Measurements from ENCODE around the gene CMTM8. TPM values are rescaled to one million over a fixed set of nuclear protein-coding genes. Genes with fewer than 3 reads are reported as not detected.
A peak's percentile ranks its signal among the peaks of the same experiment; 100 is the strongest.

The CMTM8 gene
- total RNA-seq, 1 donor from 2014 or later, result 5.7 TPM

DNA sequence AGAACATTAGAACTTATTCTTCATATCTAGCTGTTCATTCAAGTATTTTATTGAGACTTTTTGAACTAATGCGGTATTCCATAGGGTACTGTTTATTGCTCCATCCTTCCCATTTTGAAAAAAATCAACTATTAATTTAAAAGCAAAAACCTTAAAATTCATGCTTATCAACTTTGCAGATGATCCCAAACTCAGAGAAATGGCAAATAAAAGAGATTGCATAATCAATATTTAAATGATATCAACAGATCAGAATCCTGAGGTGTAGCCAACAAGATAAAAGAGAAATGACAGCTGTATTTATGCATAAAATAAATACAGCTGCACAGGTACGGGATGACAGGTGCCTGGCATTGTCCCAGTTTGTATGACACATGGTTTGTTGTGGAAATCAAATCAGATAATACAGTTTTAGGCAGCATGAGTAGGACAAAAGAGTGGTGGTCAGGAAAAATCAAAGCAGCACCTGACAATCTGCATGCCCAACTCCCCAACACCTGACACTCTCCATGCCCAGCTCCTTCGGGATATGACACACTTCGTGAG, 42.4 kb upstream of the CMTM8 start:
- H3K4me1 ChIP-seq, result peaks cover 55% of the 10 kb centered on the region
- DNase-seq, result no peak

DNA sequence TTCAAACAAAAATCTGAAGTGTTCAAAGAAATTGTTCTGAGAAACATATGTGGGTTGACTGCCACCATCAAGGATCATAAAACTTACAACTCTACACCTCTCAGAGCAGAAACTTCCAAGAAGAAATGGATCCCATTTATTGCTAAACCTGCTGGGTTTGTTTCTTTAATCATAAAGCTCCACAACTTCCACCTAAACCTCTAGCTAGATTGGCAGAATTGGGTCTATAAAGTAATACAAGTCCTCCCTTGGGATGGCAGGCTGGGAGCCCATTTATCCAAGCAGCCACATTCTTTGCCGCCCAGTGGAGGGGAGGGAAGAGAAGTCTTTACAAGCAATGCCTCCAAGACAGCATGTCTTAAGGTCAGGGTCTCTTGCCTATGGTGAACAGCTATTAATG, 40.5 kb upstream of the CMTM8 start:
- DNase-seq, result no peak

More for the DNA sequence above, 42.4 kb upstream of the CMTM8 start:
- Histone ChIP-seq H3K9me3 (replicated peaks) (no peaks in the 10 kb centered on the region), H3K27me3 (ENCODE audit: low read depth) (no peaks in the 10 kb centered on the region), H3K4me3 (no peak overlapping the region), H3K36me3 (no peaks in the 10 kb centered on the region), H3K27ac (replicated peaks) (no peak overlapping the region)
- intact Hi-C loops (cut with micrococcal nuclease), result no loop called here
- TF ChIP-seq, protein P1, sequence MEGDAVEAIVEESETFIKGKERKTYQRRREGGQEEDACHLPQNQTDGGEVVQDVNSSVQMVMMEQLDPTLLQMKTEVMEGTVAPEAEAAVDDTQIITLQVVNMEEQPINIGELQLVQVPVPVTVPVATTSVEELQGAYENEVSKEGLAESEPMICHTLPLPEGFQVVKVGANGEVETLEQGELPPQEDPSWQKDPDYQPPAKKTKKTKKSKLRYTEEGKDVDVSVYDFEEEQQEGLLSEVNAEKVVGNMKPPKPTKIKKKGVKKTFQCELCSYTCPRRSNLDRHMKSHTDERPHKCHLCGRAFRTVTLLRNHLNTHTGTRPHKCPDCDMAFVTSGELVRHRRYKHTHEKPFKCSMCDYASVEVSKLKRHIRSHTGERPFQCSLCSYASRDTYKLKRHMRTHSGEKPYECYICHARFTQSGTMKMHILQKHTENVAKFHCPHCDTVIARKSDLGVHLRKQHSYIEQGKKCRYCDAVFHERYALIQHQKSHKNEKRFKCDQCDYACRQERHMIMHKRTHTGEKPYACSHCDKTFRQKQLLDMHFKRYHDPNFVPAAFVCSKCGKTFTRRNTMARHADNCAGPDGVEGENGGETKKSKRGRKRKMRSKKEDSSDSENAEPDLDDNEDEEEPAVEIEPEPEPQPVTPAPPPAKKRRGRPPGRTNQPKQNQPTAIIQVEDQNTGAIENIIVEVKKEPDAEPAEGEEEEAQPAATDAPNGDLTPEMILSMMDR (IDR thresholded peaks at IDR 0.05; ENCODE audit: borderline replicate concordance), result no peak

DNA sequence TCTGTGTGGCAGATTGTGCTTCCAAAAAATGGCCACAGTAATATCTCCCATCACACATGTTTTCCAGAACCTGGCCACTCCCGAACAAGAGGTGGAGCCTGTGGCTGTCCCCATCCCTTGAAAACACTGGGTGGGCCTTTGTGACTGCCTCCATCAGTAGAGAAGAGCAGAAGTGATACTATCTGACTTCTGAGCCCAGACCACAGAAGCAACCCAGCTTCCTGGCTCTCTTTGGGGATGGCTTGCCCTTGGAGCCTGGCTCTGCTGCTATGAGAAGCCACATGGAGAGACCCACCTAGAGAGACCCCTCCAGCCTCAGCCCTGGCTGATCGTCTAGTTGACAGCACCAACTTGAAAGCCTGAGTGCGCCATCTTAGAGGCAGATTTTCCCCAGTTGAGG, 39.8 kb upstream of the CMTM8 start:
- TF ChIP-seq, protein P1 (IDR thresholded peaks at IDR 0.05; ENCODE audit: borderline replicate concordance), result no peak
- no peaks in the 10 kb centered on the region for H3K27me3 ChIP-seq (ENCODE audit: low read depth)
- no peaks in the 10 kb centered on the region for H3K36me3 ChIP-seq
- H3K4me1 ChIP-seq, result peaks cover 80% of the 10 kb centered on the region
- no peak for DNase-seq
- H3K9me3 ChIP-seq (replicated peaks), result no peaks in the 10 kb centered on the region
- no peak overlapping the region for H3K4me3 ChIP-seq
- intact Hi-C loops (cut with micrococcal nuclease), result no loop called here
- peak overlapping the region; percentile 90 for H3K27ac ChIP-seq (replicated peaks)

More for the DNA sequence above, 40.5 kb upstream of the CMTM8 start:
- Histone ChIP-seq H3K27ac (replicated peaks) (no peak overlapping the region), H3K36me3 (no peaks in the 10 kb centered on the region), H3K4me3 (no peak overlapping the region), H3K9me3 (replicated peaks) (no peaks in the 10 kb centered on the region), H3K4me1 (peaks cover 73% of the 10 kb centered on the region), H3K27me3 (ENCODE audit: low read depth) (no peaks in the 10 kb centered on the region)
- TF ChIP-seq, protein P1 (IDR thresholded peaks at IDR 0.05; ENCODE audit: borderline replicate concordance), result no peak
- intact Hi-C loops (cut with micrococcal nuclease), result no loop called here

DNA sequence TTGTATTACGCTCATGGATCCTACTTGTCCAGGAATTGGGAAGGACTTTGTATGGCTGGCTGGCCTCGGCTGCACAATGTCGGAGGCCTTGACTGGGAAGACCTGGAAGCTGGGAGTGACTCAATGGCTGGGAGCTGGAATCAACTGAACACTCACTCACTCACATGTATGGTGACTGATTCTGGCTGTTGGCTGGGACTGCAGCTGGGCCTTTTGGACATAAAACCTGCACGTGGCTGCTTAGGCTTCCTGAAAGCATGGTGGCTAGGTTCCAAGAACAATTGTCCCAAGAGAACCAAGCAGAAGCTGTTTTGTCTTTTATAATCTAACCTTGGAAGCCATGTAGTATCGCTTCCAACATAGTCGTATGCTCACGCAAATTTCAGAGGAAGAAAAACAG, 38.0 kb upstream of the CMTM8 start:
- intact Hi-C loops (cut with micrococcal nuclease), result loop anchor here (5.0 kb wide), 1 partner anchor 37 kb away; the partner anchor contains the start of gene CMTM8

DNA sequence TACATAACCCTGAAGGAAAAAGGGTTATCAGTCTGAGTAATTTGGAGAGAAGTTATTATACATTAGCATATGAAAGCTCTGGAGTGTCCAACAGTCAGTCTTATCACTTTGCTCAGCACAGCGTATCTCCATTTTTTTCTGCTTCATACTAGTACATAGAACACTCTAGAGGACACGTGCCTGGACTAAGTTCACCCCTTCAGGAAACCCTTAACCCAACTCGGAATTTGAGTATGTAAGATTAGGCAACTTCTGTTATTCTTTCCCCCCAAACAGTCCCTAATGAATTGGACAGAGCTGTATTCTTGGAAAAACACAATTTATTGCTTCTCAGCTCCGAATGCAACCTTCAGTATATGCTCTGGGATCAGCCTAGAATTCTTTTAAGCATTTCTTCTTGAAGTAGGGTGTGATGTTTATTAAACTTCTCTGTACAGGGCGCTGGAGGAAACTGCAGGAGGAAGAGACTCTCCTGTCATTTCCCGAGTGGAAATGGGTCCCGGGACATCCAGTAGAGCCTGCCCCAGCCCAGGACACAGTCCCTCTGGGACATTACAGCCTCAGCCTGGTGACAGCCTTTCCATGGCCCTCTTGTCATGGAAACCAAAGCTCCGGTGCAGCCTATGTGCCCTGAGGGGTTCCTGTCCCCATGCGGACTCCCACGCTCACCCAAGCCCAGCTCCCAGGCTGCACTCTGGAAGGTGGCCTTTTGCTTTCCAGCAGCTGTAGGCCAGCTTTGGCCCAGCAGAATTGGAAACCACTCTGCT, 37.3 kb upstream of the CMTM8 start:
- peak overlapping the region; percentile 90 for H3K27ac ChIP-seq (replicated peaks)
- H3K4me1 ChIP-seq, result peaks cover 68% of the 10 kb centered on the region
- H3K36me3 ChIP-seq, result no peaks in the 10 kb centered on the region
- TF ChIP-seq, protein P1 (IDR thresholded peaks at IDR 0.05; ENCODE audit: borderline replicate concordance), result no peak
- no peaks in the 10 kb centered on the region for H3K9me3 ChIP-seq (replicated peaks)
- H3K27me3 ChIP-seq (ENCODE audit: low read depth), result no peaks in the 10 kb centered on the region
- intact Hi-C loops (cut with micrococcal nuclease), result loop anchor here (5.0 kb wide), 1 partner anchor 36 kb away; the partner anchor contains the start of gene CMTM8
- peak; percentile 33 for DNase-seq
- peak overlapping the region; percentile 21 for H3K4me3 ChIP-seq

More for the DNA sequence above, 38.0 kb upstream of the CMTM8 start:
- Histone ChIP-seq H3K27ac (replicated peaks) (peak overlapping the region; percentile 90), H3K27me3 (ENCODE audit: low read depth) (no peaks in the 10 kb centered on the region), H3K4me3 (peak overlapping the region; percentile 10), H3K9me3 (replicated peaks) (no peaks in the 10 kb centered on the region), H3K36me3 (no peaks in the 10 kb centered on the region), H3K4me1 (peaks cover 74% of the 10 kb centered on the region)
- peak; percentile 77 for DNase-seq
- TF ChIP-seq, protein P1 (IDR thresholded peaks at IDR 0.05; ENCODE audit: borderline replicate concordance), result no peak

Measured in left ventricle myocardium inferior (tissue), 1 donor.